Measurements from ENCODE around the gene SEMA3C.

- TF ChIP-seq POLR2A (IDR thresholded peaks at IDR 0.05; ENCODE audit: low read depth, low read length) (no peak), POLR2AphosphoS5 (IDR thresholded peaks at IDR 0.05; ENCODE audit: low read depth, low read length) (no peak), SPI1 (IDR thresholded peaks at IDR 0.05; ENCODE audit: low read depth, low read length) (no peak), TAF1 (IDR thresholded peaks at IDR 0.05; ENCODE audit: low read depth, low read length) (no peak), PAX5 (IDR thresholded peaks at IDR 0.05; ENCODE audit: insufficient read depth, low read length, severe bottlenecking) (no peak), POU2F2 (IDR thresholded peaks at IDR 0.05; ENCODE audit: low read depth, low read length) (no peak)
Observed at GRCh38 chr7:80907141-80907601, 11.7 kb downstream of the SEMA3C start.
